ENCODE data around the gene ZNF496. TPM values are rescaled to one million over a fixed set of nuclear protein-coding genes. Genes with fewer than 3 reads are reported as not detected.

ZNF496 gene
- total RNA-seq, 1 donor from 2014 or later, result 30.3 TPM

DNA sequence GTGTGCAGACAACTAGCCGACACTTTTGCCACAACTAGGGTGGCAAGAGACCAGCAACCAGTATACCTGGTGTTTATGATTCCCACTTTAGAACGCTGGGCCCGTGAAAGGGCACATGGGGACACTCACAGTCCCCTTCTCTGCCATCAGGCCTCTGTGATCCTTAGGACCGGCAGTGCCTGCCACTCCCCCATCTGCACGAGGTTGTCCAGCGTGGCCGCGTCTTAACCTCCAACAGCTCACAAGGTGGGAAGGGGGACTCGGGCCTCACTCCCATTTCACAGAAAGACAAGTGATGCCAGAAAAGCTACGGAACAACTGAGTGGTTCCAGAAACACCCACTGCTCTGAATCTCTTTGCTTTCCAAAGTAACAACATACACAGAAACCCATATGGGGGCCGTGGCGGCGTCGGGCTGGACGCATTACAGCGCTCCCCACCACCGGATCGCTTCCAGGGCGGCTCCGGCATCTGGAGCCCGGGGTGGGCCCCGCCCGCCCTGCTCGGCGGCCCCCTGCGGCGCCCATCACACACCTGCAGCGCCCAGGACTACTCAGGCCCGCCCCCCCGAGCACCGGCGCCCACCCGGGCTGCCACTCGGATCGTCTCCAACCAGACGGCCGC is 1.0 kb downstream of the ZNF496 start:
- Mint-ChIP-seq H3K9me3 (ENCODE audit: unreplicated experiment) (no peaks in the 10 kb centered on the region), H3K4me1 (ENCODE audit: low read depth, unreplicated experiment) (peaks cover 29% of the 10 kb centered on the region), H3K27ac (ENCODE audit: unreplicated experiment) (peak overlapping the region; percentile 72), H3K4me3 (ENCODE audit: unreplicated experiment) (peak overlapping the region; percentile 85), H3K27me3 (ENCODE audit: low read depth, unreplicated experiment) (no peaks in the 10 kb centered on the region), H3K36me3 (ENCODE audit: low read depth, unreplicated experiment) (peaks cover 10% of the 10 kb centered on the region)
- H3K27ac ChIP-seq (ENCODE audit: low read depth, low read length), result peak overlapping the region; percentile 85
- H3K4me3 ChIP-seq (ENCODE audit: insufficient read depth, low read depth, low read length), result peak overlapping the region; percentile 70
- TF ChIP-seq EZH2 (IDR thresholded peaks at IDR 0.05; ENCODE audit: insufficient read depth, low read length), result no peak
- no peak for TF ChIP-seq CTCF (IDR thresholded peaks at IDR 0.05; ENCODE audit: insufficient read depth, low read depth, low read length)
- no peaks in the 10 kb centered on the region for H3K27me3 ChIP-seq (ENCODE audit: insufficient read depth, low read length)
- no peak for DNase-seq (ENCODE audit: low read depth)
- H4K20me1 ChIP-seq (ENCODE audit: insufficient read depth, low read length), result peaks cover 69% of the 10 kb centered on the region
- peak overlapping the region; percentile 89 for H2AFZ ChIP-seq (ENCODE audit: low read depth, low read length)
- no peak for FAIRE-seq
- H3K9ac ChIP-seq (ENCODE audit: low read length), result peak overlapping the region; percentile 96
- peaks cover 75% of the 10 kb centered on the region for H3K79me2 ChIP-seq (ENCODE audit: insufficient read depth, low read length)
- H3K36me3 ChIP-seq (ENCODE audit: insufficient read depth, low read length), result peaks cover 5% of the 10 kb centered on the region
- H3K4me1 ChIP-seq (ENCODE audit: insufficient read depth, low read length), result peaks cover 30% of the 10 kb centered on the region
- H3K9me3 ChIP-seq (ENCODE audit: insufficient read depth, low read depth, low read length), result no peaks in the 10 kb centered on the region
- peak overlapping the region; percentile 97 for H3K4me2 ChIP-seq (ENCODE audit: low read length)

DNA sequence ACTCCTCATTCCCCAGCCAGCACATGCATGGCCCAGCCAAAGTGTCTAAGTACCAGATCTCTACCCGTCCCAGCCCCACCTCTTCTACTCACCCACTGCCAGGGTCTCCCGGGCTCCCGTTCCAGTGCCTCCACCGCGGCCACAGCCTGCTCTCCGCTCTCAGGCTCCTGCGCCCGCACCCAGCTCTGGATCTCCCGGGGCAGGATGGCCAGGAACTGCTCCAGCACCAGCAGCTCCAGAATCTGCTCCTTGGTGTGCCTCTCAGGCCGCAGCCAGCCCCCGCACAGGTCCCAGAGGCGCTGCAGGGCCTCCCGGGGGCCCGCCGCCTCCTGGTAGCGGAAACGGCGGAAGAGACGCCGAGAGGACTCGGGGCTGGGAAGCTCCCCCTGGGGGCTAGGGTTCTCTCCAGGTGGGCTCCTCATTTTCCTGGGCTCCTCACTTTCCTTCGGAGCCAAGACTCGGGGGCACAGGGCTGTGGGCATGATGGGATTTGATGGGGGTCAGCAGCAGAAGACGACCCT is 2.5 kb downstream of the ZNF496 start:
- no peaks in the 10 kb centered on the region for H3K27me3 Mint-ChIP-seq (ENCODE audit: low read depth, unreplicated experiment)
- H3K27ac ChIP-seq (ENCODE audit: low read depth, low read length), result no peak overlapping the region
- no peak overlapping the region for H2AFZ ChIP-seq (ENCODE audit: low read depth, low read length)
- no peak overlapping the region for H3K4me3 ChIP-seq (ENCODE audit: insufficient read depth, low read depth, low read length)
- H3K36me3 Mint-ChIP-seq (ENCODE audit: low read depth, unreplicated experiment), result peaks cover 10% of the 10 kb centered on the region
- H3K4me2 ChIP-seq (ENCODE audit: low read length), result no peak overlapping the region
- H4K20me1 ChIP-seq (ENCODE audit: insufficient read depth, low read length), result peaks cover 58% of the 10 kb centered on the region
- TF ChIP-seq CTCF (IDR thresholded peaks at IDR 0.05; ENCODE audit: insufficient read depth, low read depth, low read length) (no peak), EZH2 (IDR thresholded peaks at IDR 0.05; ENCODE audit: insufficient read depth, low read length) (no peak)
- H3K79me2 ChIP-seq (ENCODE audit: insufficient read depth, low read length), result peaks cover 67% of the 10 kb centered on the region
- H3K9me3 Mint-ChIP-seq (ENCODE audit: unreplicated experiment), result no peaks in the 10 kb centered on the region
- H3K27ac Mint-ChIP-seq (ENCODE audit: unreplicated experiment), result no peak overlapping the region
- H3K4me1 Mint-ChIP-seq (ENCODE audit: low read depth, unreplicated experiment), result peaks cover 16% of the 10 kb centered on the region
- H3K36me3 ChIP-seq (ENCODE audit: insufficient read depth, low read length), result peaks cover 7% of the 10 kb centered on the region
- H3K4me3 Mint-ChIP-seq (ENCODE audit: unreplicated experiment), result no peak overlapping the region
- H3K4me1 ChIP-seq (ENCODE audit: insufficient read depth, low read length), result peaks cover 30% of the 10 kb centered on the region
- no peaks in the 10 kb centered on the region for H3K27me3 ChIP-seq (ENCODE audit: insufficient read depth, low read length)
- DNase-seq (ENCODE audit: low read depth) (no peak), FAIRE-seq (no peak)
- H3K9ac ChIP-seq (ENCODE audit: low read length), result no peak overlapping the region
- no peaks in the 10 kb centered on the region for H3K9me3 ChIP-seq (ENCODE audit: insufficient read depth, low read depth, low read length)

DNA sequence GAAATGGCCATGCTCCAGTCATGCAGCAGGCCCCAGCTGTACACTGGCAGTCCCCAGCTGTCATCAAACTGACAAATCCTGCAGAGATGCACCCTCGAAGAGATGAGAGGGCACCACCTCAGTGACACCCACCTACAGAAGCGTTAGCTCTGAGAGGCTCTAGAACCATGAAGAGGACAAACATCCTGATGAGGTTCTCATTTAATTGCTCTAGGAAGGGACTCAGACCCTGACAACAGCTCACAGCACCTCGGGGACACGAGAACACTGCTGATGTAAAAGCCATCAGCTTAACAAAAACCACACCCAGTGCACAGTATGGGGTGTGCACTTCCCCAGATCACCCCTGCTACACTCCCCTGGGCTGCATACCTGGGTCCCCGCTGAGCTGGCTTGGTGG is 3.4 kb downstream of the ZNF496 start:
- DNase-seq (ENCODE audit: low read depth) (no peak), FAIRE-seq (no peak)
- Histone ChIP-seq H2AFZ (ENCODE audit: low read depth, low read length) (no peak overlapping the region), H4K20me1 (ENCODE audit: insufficient read depth, low read length) (peaks cover 54% of the 10 kb centered on the region), H3K4me1 (ENCODE audit: insufficient read depth, low read length) (peaks cover 23% of the 10 kb centered on the region), H3K4me3 (ENCODE audit: insufficient read depth, low read depth, low read length) (no peak overlapping the region), H3K36me3 (ENCODE audit: insufficient read depth, low read length) (peaks cover 9% of the 10 kb centered on the region), H3K4me2 (ENCODE audit: low read length) (no peak overlapping the region), H3K79me2 (ENCODE audit: insufficient read depth, low read length) (peaks cover 58% of the 10 kb centered on the region), H3K27me3 (ENCODE audit: insufficient read depth, low read length) (no peaks in the 10 kb centered on the region), H3K9me3 (ENCODE audit: insufficient read depth, low read depth, low read length) (no peaks in the 10 kb centered on the region), H3K9ac (ENCODE audit: low read length) (no peak overlapping the region), H3K27ac (ENCODE audit: low read depth, low read length) (no peak overlapping the region)
- TF ChIP-seq EZH2 (IDR thresholded peaks at IDR 0.05; ENCODE audit: insufficient read depth, low read length) (no peak), CTCF (IDR thresholded peaks at IDR 0.05; ENCODE audit: insufficient read depth, low read depth, low read length) (no peak)
- peaks cover 9% of the 10 kb centered on the region for H3K4me1 Mint-ChIP-seq (ENCODE audit: low read depth, unreplicated experiment)
- no peak overlapping the region for H3K27ac Mint-ChIP-seq (ENCODE audit: unreplicated experiment)
- no peaks in the 10 kb centered on the region for H3K27me3 Mint-ChIP-seq (ENCODE audit: low read depth, unreplicated experiment)
- H3K36me3 Mint-ChIP-seq (ENCODE audit: low read depth, unreplicated experiment), result peaks cover 10% of the 10 kb centered on the region
- H3K9me3 Mint-ChIP-seq (ENCODE audit: unreplicated experiment), result no peaks in the 10 kb centered on the region
- H3K4me3 Mint-ChIP-seq (ENCODE audit: unreplicated experiment), result no peak overlapping the region
